SK-N-SH (cell line): ENCODE data around the gene CNNM3. TPM values are rescaled to one million over a fixed set of nuclear protein-coding genes. Genes with fewer than 3 reads are reported as not detected.

Experiments
- CTCF ChIA-PET: fragments of 300-600, 350-600 bp; formaldehyde crosslinking; extraction: SDS; loops from one replicate; lab custom pipeline; 2021; lab: Yijun Ruan, JAX
- POLR2A ChIA-PET: fragments of 350-600 bp; sonication (Branson Sonifier 250); formaldehyde crosslinking; extraction: SDS; loops from one replicate; lab custom pipeline; 2020; ENCODE audit warnings: antibody characterized with exemption, inconsistent platforms; lab: Yijun Ruan, JAX
- DNase-seq: peaks from one replicate; pipeline ENCODE4 v3.0.0; 2012
- H2AFZ ChIP-seq: fragments of 200-600 bp; sonication (generic); 2 replicates; pipeline ENCODE4 v1.8.1; 2016; ENCODE audit warnings: antibody characterized with exemption, mild to moderate bottlenecking, low read depth
- H3F3A ChIP-seq: fragments of 200-600 bp; sonication (generic); replicated peaks from 2 replicates; pipeline ENCODE3; 2016; ENCODE audit warnings: antibody characterized with exemption, mild to moderate bottlenecking; ENCODE audit not compliant: insufficient read depth
- H3K27ac ChIP-seq, 2 experiments: fragments of 200-500 bp in 1 of 2; fragments of 200-600 bp in 1 of 2; sonication (Bioruptor generic) in 1 of 2; sonication (generic), shearing (Covaris generic) in 1 of 2; 2 replicates each; pipeline versions ENCODE4 v1.5.1 to v1.6.1; 2014 to 2016; ENCODE audit warnings: low read depth in 2 of 2, inconsistent platforms in 1 of 2, low read length in 1 of 2, mild to moderate bottlenecking in 1 of 2, mixed read lengths in 1 of 2
- H3K27me3 ChIP-seq: fragments of 200-600 bp; sonication (generic), shearing (Covaris generic); 2 replicates; pipeline ENCODE4 v1.6.1; 2016; ENCODE audit warnings: mixed run types; ENCODE audit not compliant: insufficient read depth
- H3K36me3 ChIP-seq, 2 experiments: fragments of 200-500 bp in 1 of 2; fragments of 200-600 bp in 1 of 2; sonication (Bioruptor generic) in 1 of 2; sonication (generic) in 1 of 2; replicated peaks in 1 of 2; 2 replicates each; pipeline versions ENCODE3 to v1.5.1; 2014 to 2016; ENCODE audit warnings: low read length in 1 of 2, mild to moderate bottlenecking in 1 of 2; ENCODE audit not compliant: insufficient read depth in 2 of 2, control insufficient read depth in 1 of 2
- H3K4me1 ChIP-seq, 2 experiments: fragments of 200-500 bp in 1 of 2; fragments of 200-600 bp in 1 of 2; sonication (Bioruptor generic) in 1 of 2; sonication (generic), shearing (Covaris generic) in 1 of 2; 2 replicates each; pipeline versions ENCODE4 v1.5.1 to v1.6.1; 2014 to 2016; ENCODE audit warnings: low read depth in 1 of 2, low read length in 1 of 2, mixed run types in 1 of 2; ENCODE audit not compliant: insufficient read depth in 2 of 2, control insufficient read depth in 1 of 2
- H3K4me2 ChIP-seq: fragments of 200-600 bp; sonication (generic), shearing (Covaris generic); 2 replicates; pipeline ENCODE4 v1.6.1; 2017; ENCODE audit warnings: mixed run types
- H3K4me3 ChIP-seq, 2 experiments: fragments of 200-500 bp in 1 of 2; fragments of 200-600 bp in 1 of 2; sonication (Bioruptor generic) in 1 of 2; sonication (generic), shearing (Covaris generic) in 1 of 2; 2 replicates each; pipeline versions ENCODE4 v1.5.1 to v1.8.1; 2014 to 2016; ENCODE audit warnings: low read depth in 2 of 2, inconsistent platforms in 1 of 2, low read length in 1 of 2, mild to moderate bottlenecking in 1 of 2, mixed read lengths in 1 of 2, moderate library complexity in 1 of 2
- H3K79me2 ChIP-seq: fragments of 200-600 bp; sonication (generic); 2 replicates; pipeline ENCODE4 v1.8.1; 2017; ENCODE audit warnings: mild to moderate bottlenecking; ENCODE audit not compliant: insufficient read depth
- H3K9ac ChIP-seq: fragments of 200-600 bp; sonication (generic); 2 replicates; pipeline ENCODE4 v1.6.1; 2017; ENCODE audit warnings: mixed run types
- H3K9me2 ChIP-seq: fragments of 200-600 bp; sonication (generic); 2 replicates; pipeline ENCODE4 v1.6.1; 2017; ENCODE audit warnings: mixed run types
- H3K9me3 ChIP-seq: fragments of 200-600 bp; sonication (generic); 2 replicates; pipeline ENCODE4 v1.6.1; 2017; ENCODE audit warnings: mixed run types, mild to moderate bottlenecking, moderate library complexity
- H4K20me1 ChIP-seq: fragments of 200-600 bp; sonication (generic); 2 replicates; pipeline ENCODE4 v1.6.1; 2017; ENCODE audit warnings: mild to moderate bottlenecking, mixed run types; ENCODE audit not compliant: insufficient read depth
- CTCF ChIP-seq: fragments of 200-600 bp; sonication (generic); IDR thresholded peaks from 2 replicates; pipeline ENCODE4 v1.6.1; 2017; ENCODE audit warnings: antibody characterized with exemption, mild to moderate bottlenecking, moderate library complexity
- EZH2phosphoT487 ChIP-seq: fragments of 200-600 bp; sonication (generic); IDR thresholded peaks from 2 replicates; pipeline ENCODE4 v1.6.1; 2017; ENCODE audit warnings: low read depth, mixed run types, mild to moderate bottlenecking, antibody characterized with exemption, moderate library complexity, borderline replicate concordance
- JUND ChIP-seq: IDR thresholded peaks from 2 replicates; pipeline ENCODE4 v1.4.0; 2012
- MAX ChIP-seq: IDR thresholded peaks from 2 replicates; pipeline ENCODE4 v1.4.0; 2012; ENCODE audit warnings: low read depth
- NFIC ChIP-seq: IDR thresholded peaks from 2 replicates; pipeline ENCODE4 v1.4.0; 2012; ENCODE audit warnings: borderline replicate concordance
- NRF1 ChIP-seq: IDR thresholded peaks from 2 replicates; pipeline ENCODE4 v1.6.1; 2012; ENCODE audit warnings: low read depth, mild to moderate bottlenecking, low read length
- RAD21 ChIP-seq: IDR thresholded peaks from 2 replicates; pipeline ENCODE4 v1.6.1; 2012; ENCODE audit warnings: mild to moderate bottlenecking, low read length
- REST ChIP-seq: IDR thresholded peaks from 2 replicates; pipeline ENCODE4 v1.6.1; 2012; ENCODE audit warnings: mild to moderate bottlenecking, low read depth, low read length, moderate library complexity
- RFX5 ChIP-seq: IDR thresholded peaks from 2 replicates; pipeline ENCODE4 v1.6.1; 2012; ENCODE audit warnings: mild to moderate bottlenecking, improper control_type of control experiment, low read length
- RXRA ChIP-seq: IDR thresholded peaks from 2 replicates; pipeline ENCODE4 v1.4.0; 2012; ENCODE audit warnings: low read depth, mild to moderate bottlenecking, borderline replicate concordance
- SMC3 ChIP-seq: IDR thresholded peaks from 2 replicates; pipeline ENCODE4 v1.6.1; 2012; ENCODE audit warnings: low read depth, low read length, improper control_type of control experiment
- TAF1 ChIP-seq: IDR thresholded peaks from 2 replicates; pipeline ENCODE4 v1.6.1; 2012; ENCODE audit warnings: low read depth, mild to moderate bottlenecking, low read length, moderate library complexity, borderline replicate concordance
- TCF12 ChIP-seq: IDR thresholded peaks from 2 replicates; pipeline ENCODE4 v1.4.0; 2012
- USF1 ChIP-seq: IDR thresholded peaks from 2 replicates; pipeline ENCODE4 v1.4.0; 2012; ENCODE audit warnings: low read depth, borderline replicate concordance
- USF2 ChIP-seq: fragments of 150-350 bp; IDR thresholded peaks from 2 replicates; pipeline ENCODE4 v1.6.1; 2017; ENCODE audit warnings: antibody characterized with exemption, low read length, low read depth, borderline replicate concordance
- YY1 ChIP-seq: IDR thresholded peaks from 2 replicates; pipeline ENCODE4 v1.4.0; 2012; ENCODE audit warnings: low read depth, mild to moderate bottlenecking
- WGBS: methylation state at CpG from one replicate; pipeline ENCODE4 v1.1.6; 2017; ENCODE audit warnings: low lambda C conversion rate; 5-methylcytosine and 5-hydroxymethylcytosine counted together
- polyA plus RNA-seq, 3 experiments: library from polyadenylated mRNA; depleted of rRNA; stranded (reverse); fragments of >200 nt; gene quantifications; 2 replicates each; pipeline ENCODE4 v1.2.3, GENCODE V29; 2012

The CNNM3 gene
- polyA plus RNA-seq, 1 of the 3 experiments (the other 2 are of a cell fraction), result 14.7 TPM

- Histone ChIP-seq H3F3A (peaks cover 4% of the 10 kb centered on the region), H3K9me3 (no peaks in the 10 kb centered on the region), H3K4me1 (peaks cover 5 to 40% of the 10 kb centered on the region in 2 experiments; a peak in 3 of 4 replicates), H3K79me2 (peaks cover 7% of the 10 kb centered on the region; the same call in 1 of the 2 replicates), H3K36me3 (no peaks in the 10 kb centered on the region), H3K9me2 (no peaks in the 10 kb centered on the region), H3K27ac (peak overlapping the region in 1 of 2 experiments; percentile 91; a peak in 2 of 4 replicates), H4K20me1 (peaks cover 26% of the 10 kb centered on the region), H3K27me3 (no peaks in the 10 kb centered on the region), H2AFZ (peak overlapping the region; percentile 18; the same call in 1 of the 2 replicates), H3K4me2 (peak overlapping the region; percentile 88), H3K9ac (peak overlapping the region; percentile 31), H3K4me3 (peak overlapping the region; percentile 61 to 73)
- ChIA-PET POLR2A (interaction anchor here (1.2 to 1.3 kb wide), 2 partner anchors 26 to 41 kb away, joined by 5 read pairs; partner anchors contain the start of gene ANKRD39), CTCF (interaction anchor here (0.6 to 6.1 kb wide), 12 partner anchors 10 to 141 kb away, joined by 3 to 35 read pairs (median 4); partner anchors contain the start of gene ANKRD39)
- 9% methylated on average over 13 of the region's 89 CpGs for WGBS
- peak; percentile 51 for DNase-seq
- TF ChIP-seq NFIC, result no peak
- no peak for TF ChIP-seq RFX5
- TF ChIP-seq CTCF, result no peak
- no peak for TF ChIP-seq TAF1
- TF ChIP-seq JUND, result no peak
- TF ChIP-seq RAD21, result no peak
- no peak for TF ChIP-seq TCF12
- no peak for TF ChIP-seq SMC3
- TF ChIP-seq RXRA, result no peak
- TF ChIP-seq USF1, result no peak
- TF ChIP-seq EZH2phosphoT487, result no peak
Observed at GRCh38 chr2:96816836-96817702, 1.0 kb downstream of the CNNM3 start.

- no peak overlapping the region for H3K27ac ChIP-seq
- ChIA-PET CTCF (interaction anchor here (0.6 to 6.1 kb wide), 8 partner anchors 15 to 338 kb away, joined by 3 to 35 read pairs (median 4); no protein-coding TSS in a partner anchor), POLR2A (interaction anchor here (1.3 kb wide), 1 partner anchor 25 kb away, joined by 5 read pairs; no protein-coding TSS in a partner anchor)
- peak overlapping the region; percentile 61 to 73; a peak in 2 of 4 replicates for H3K4me3 ChIP-seq
- peaks cover 7% of the 10 kb centered on the region; the same call in 1 of the 2 replicates for H3K79me2 ChIP-seq
- DNase-seq, result no peak
- H2AFZ ChIP-seq, result no peak overlapping the region
- peaks cover 26% of the 10 kb centered on the region for H4K20me1 ChIP-seq
- H3K36me3 ChIP-seq, result no peaks in the 10 kb centered on the region
- 95% methylated on average over 8 of the region's 8 CpGs for WGBS
- H3K9me3 ChIP-seq, result no peaks in the 10 kb centered on the region
- no peaks in the 10 kb centered on the region for H3K27me3 ChIP-seq
- no peak overlapping the region for H3K9ac ChIP-seq
- peaks cover 4% of the 10 kb centered on the region for H3F3A ChIP-seq
- H3K4me2 ChIP-seq, result peak overlapping the region; percentile 88
- H3K4me1 ChIP-seq, result peaks cover 5 to 42% of the 10 kb centered on the region in 2 experiments; a peak in 3 of 4 replicates
- H3K9me2 ChIP-seq, result no peaks in the 10 kb centered on the region
- TF ChIP-seq SMC3 (no peak), REST (no peak), NRF1 (no peak), USF2 (no peak), TAF1 (no peak), MAX (no peak), RFX5 (no peak), USF1 (no peak), YY1 (no peak)
Observed at GRCh38 chr2:96817882-96818281, 1.8 kb downstream of the CNNM3 start.
